Tibial nerve (tissue), 3 donors: ENCODE results near the gene DNAJB6.

Experiments used
- CTCF ChIP-seq, 5 experiments: fragments of 200-600 bp in 3 of 5; fragments of 450-650 bp in 2 of 5; sonication (generic) in 3 of 5; IDR thresholded peaks; one replicate each; pipeline ENCODE4 v1.5.1; 2016 to 2019; ENCODE audit warnings: antibody characterized with exemption in 5 of 5, mild to moderate bottlenecking in 3 of 5, moderate library complexity in 2 of 5
- POLR2A ChIP-seq, 2 donors: fragments of 450-650 bp; IDR thresholded peaks; one replicate each; pipeline ENCODE4 v1.6.1; 2017; ENCODE audit warnings: antibody characterized with exemption in 2 of 2, mild to moderate bottlenecking in 2 of 2, moderate library complexity in 2 of 2

- TF ChIP-seq CTCF (IDR thresholded peaks at IDR 0.05): no peak
- no peak for TF ChIP-seq POLR2A (IDR thresholded peaks at IDR 0.05)
These were observed 128.4 kb downstream of the DNAJB6 start for GRCh38 chr7:157464971-157465886.
